ENCODE measurements around the gene TRPM5. TPM values are rescaled to one million over a fixed set of nuclear protein-coding genes. Genes with fewer than 3 reads are reported as not detected.

The TRPM5 gene
- total and polyA plus RNA-seq, 9 of the 15 experiments (the other 6 are each of a cell fraction or from before 2014, with no cell fraction given): not detected

DNA sequence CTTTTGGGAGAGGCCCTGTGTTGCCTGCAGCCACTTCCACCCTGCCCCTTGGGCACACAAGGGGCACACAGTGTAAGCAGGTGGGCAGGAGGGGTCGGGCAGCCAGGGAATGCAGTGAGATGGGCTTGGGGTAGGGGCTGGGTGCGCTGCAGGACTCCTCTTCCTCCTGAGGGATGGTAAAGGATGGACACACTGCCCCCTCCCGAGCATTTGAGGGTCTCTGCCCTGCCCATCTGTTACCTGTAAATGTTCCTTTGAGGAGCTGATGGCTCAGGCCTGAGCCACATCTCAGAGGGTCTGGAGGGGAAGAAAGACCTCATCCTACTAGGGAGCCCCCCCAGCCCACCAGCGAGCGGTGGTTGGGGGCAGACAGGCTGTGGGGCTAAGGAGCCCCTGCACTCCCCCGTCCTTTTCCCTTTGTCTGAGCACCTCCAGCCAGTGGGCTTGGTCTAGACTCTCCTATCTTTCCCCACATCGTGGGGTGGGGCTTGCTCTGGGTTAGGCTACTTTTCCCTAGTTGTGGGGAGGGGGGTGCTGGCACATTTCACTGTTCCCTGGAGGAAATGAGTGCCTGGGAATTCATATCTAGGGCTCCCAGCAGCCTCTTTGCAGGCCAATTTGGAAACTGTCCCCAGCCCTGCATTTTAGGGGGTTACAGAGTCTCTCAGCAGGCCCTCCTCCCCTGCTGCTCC is 45.5 kb downstream of the TRPM5 start (continued):
- TF ChIP-seq, protein P1, sequence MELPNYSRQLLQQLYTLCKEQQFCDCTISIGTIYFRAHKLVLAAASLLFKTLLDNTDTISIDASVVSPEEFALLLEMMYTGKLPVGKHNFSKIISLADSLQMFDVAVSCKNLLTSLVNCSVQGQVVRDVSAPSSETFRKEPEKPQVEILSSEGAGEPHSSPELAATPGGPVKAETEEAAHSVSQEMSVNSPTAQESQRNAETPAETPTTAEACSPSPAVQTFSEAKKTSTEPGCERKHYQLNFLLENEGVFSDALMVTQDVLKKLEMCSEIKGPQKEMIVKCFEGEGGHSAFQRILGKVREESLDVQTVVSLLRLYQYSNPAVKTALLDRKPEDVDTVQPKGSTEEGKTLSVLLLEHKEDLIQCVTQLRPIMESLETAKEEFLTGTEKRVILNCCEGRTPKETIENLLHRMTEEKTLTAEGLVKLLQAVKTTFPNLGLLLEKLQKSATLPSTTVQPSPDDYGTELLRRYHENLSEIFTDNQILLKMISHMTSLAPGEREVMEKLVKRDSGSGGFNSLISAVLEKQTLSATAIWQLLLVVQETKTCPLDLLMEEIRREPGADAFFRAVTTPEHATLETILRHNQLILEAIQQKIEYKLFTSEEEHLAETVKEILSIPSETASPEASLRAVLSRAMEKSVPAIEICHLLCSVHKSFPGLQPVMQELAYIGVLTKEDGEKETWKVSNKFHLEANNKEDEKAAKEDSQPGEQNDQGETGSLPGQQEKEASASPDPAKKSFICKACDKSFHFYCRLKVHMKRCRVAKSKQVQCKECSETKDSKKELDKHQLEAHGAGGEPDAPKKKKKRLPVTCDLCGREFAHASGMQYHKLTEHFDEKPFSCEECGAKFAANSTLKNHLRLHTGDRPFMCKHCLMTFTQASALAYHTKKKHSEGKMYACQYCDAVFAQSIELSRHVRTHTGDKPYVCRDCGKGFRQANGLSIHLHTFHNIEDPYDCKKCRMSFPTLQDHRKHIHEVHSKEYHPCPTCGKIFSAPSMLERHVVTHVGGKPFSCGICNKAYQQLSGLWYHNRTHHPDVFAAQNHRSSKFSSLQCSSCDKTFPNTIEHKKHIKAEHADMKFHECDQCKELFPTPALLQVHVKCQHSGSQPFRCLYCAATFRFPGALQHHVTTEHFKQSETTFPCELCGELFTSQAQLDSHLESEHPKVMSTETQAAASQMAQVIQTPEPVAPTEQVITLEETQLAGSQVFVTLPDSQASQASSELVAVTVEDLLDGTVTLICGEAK (IDR thresholded peaks at IDR 0.05): no peak
- TF ChIP-seq, protein P1 (CRISPR knock-in tag; IDR thresholded peaks at IDR 0.05): no peak
- TF ChIP-seq MCM5 (IDR thresholded peaks at IDR 0.05; ENCODE audit: low read depth): no peak
- no peak for TF ChIP-seq CHD1 (IDR thresholded peaks at IDR 0.05; ENCODE audit: low read length)
- TF ChIP-seq ZNF75A (CRISPR knock-in tag; IDR thresholded peaks at IDR 0.05): no peak
- TF ChIP-seq, protein P2, sequence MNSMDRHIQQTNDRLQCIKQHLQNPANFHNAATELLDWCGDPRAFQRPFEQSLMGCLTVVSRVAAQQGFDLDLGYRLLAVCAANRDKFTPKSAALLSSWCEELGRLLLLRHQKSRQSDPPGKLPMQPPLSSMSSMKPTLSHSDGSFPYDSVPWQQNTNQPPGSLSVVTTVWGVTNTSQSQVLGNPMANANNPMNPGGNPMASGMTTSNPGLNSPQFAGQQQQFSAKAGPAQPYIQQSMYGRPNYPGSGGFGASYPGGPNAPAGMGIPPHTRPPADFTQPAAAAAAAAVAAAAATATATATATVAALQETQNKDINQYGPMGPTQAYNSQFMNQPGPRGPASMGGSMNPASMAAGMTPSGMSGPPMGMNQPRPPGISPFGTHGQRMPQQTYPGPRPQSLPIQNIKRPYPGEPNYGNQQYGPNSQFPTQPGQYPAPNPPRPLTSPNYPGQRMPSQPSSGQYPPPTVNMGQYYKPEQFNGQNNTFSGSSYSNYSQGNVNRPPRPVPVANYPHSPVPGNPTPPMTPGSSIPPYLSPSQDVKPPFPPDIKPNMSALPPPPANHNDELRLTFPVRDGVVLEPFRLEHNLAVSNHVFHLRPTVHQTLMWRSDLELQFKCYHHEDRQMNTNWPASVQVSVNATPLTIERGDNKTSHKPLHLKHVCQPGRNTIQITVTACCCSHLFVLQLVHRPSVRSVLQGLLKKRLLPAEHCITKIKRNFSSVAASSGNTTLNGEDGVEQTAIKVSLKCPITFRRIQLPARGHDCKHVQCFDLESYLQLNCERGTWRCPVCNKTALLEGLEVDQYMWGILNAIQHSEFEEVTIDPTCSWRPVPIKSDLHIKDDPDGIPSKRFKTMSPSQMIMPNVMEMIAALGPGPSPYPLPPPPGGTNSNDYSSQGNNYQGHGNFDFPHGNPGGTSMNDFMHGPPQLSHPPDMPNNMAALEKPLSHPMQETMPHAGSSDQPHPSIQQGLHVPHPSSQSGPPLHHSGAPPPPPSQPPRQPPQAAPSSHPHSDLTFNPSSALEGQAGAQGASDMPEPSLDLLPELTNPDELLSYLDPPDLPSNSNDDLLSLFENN (IDR thresholded peaks at IDR 0.05; ENCODE audit: low read depth in 2 of 2, low read length in 2 of 2): peak in 1 of 2 experiments; percentile 65; a peak in 1 of 4 replicates
- no peak for TF ChIP-seq HDAC6 (IDR thresholded peaks at IDR 0.05; ENCODE audit: low read depth, low read length)
- peak; percentile 55; the same call in 1 of the 2 replicates for TF ChIP-seq GATA2 (CRISPR knock-in tag; IDR thresholded peaks at IDR 0.05)
- TF ChIP-seq, protein P3, sequence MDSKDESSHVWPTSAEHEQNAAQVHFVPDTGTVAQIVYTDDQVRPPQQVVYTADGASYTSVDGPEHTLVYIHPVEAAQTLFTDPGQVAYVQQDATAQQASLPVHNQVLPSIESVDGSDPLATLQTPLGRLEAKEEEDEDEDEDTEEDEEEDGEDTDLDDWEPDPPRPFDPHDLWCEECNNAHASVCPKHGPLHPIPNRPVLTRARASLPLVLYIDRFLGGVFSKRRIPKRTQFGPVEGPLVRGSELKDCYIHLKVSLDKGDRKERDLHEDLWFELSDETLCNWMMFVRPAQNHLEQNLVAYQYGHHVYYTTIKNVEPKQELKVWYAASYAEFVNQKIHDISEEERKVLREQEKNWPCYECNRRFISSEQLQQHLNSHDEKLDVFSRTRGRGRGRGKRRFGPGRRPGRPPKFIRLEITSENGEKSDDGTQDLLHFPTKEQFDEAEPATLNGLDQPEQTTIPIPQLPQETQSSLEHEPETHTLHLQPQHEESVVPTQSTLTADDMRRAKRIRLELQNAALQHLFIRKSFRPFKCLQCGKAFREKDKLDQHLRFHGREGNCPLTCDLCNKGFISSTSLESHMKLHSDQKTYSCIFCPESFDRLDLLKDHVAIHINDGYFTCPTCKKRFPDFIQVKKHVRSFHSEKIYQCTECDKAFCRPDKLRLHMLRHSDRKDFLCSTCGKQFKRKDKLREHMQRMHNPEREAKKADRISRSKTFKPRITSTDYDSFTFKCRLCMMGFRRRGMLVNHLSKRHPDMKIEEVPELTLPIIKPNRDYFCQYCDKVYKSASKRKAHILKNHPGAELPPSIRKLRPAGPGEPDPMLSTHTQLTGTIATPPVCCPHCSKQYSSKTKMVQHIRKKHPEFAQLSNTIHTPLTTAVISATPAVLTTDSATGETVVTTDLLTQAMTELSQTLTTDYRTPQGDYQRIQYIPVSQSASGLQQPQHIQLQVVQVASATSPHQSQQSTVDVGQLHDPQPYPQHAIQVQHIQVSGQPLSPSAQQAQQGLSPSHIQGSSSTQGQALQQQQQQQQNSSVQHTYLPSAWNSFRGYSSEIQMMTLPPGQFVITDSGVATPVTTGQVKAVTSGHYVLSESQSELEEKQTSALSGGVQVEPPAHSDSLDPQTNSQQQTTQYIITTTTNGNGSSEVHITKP (IDR thresholded peaks at IDR 0.05; ENCODE audit: partially characterized antibody): peak; percentile 90
- no peak for TF ChIP-seq LARP7 (IDR thresholded peaks at IDR 0.05)

Data from K562 (cell line).